MM.1S (cell line): ENCODE measurements around the gene FOXO6.

Source experiments
- DNase-seq: peaks from one replicate; pipeline ENCODE4 v3.0.0-alpha.2; 2015
- H2AFZ ChIP-seq: fragments of 300-600 bp; sonication (generic); 2 replicates; pipeline ENCODE4 v1.6.0; 2016; ENCODE audit warnings: antibody characterized with exemption, low read length
- H3F3A ChIP-seq: fragments of 300-600 bp; sonication (generic); 2 replicates; pipeline ENCODE4 v1.6.1; 2016; ENCODE audit warnings: mild to moderate bottlenecking, antibody characterized with exemption, low read length, moderate library complexity, mixed read lengths; ENCODE audit not compliant: insufficient read depth
- H3K27ac ChIP-seq: fragments of 300-600 bp; sonication (generic); 2 replicates; pipeline ENCODE4 v1.5.1; 2016; ENCODE audit warnings: mild to moderate bottlenecking, low read length
- H3K27me3 ChIP-seq: fragments of 300-600 bp; sonication (generic); replicated peaks from 2 replicates; pipeline ENCODE4 v1.6.0; 2016; ENCODE audit warnings: low read length; ENCODE audit not compliant: insufficient read depth
- H3K36me3 ChIP-seq: fragments of 300-600 bp; sonication (generic); replicated peaks from 2 replicates; pipeline ENCODE4 v1.6.1; 2016; ENCODE audit warnings: mild to moderate bottlenecking, low read length, mixed read lengths; ENCODE audit not compliant: insufficient read depth
- H3K4me1 ChIP-seq: fragments of 300-600 bp; sonication (generic); 2 replicates; pipeline ENCODE4 v1.6.1; 2016; ENCODE audit warnings: low read length, mixed read lengths
- H3K4me2 ChIP-seq: fragments of 300-600 bp; sonication (generic); 2 replicates; pipeline ENCODE4 v1.6.0; 2016; ENCODE audit warnings: low read depth, low read length
- H3K4me3 ChIP-seq: fragments of 300-600 bp; sonication (generic); 2 replicates; pipeline ENCODE4 v1.5.1; 2016; ENCODE audit warnings: low read length, mixed read lengths
- H3K79me2 ChIP-seq: fragments of 300-600 bp; sonication (generic); 2 replicates; pipeline ENCODE4 v1.6.1; 2016; ENCODE audit warnings: mixed run types, low read length, mixed read lengths
- H3K9ac ChIP-seq: fragments of 300-600 bp; sonication (generic); 2 replicates; pipeline ENCODE4 v1.6.1; 2016; ENCODE audit warnings: low read length, mixed read lengths
- H3K9me2 ChIP-seq: fragments of 300-600 bp; sonication (generic); replicated peaks from 2 replicates; pipeline ENCODE4 v1.6.1; 2016; ENCODE audit warnings: mild to moderate bottlenecking, low read length, mixed read lengths; ENCODE audit not compliant: insufficient read depth
- H3K9me3 ChIP-seq: fragments of 300-600 bp; sonication (generic); replicated peaks from 2 replicates; pipeline ENCODE4 v1.6.1; 2016; ENCODE audit warnings: mild to moderate bottlenecking, low read length, mixed read lengths; ENCODE audit not compliant: insufficient read depth
- H4K20me1 ChIP-seq: fragments of 300-600 bp; sonication (generic); 2 replicates; pipeline ENCODE4 v1.6.1; 2016; ENCODE audit warnings: mild to moderate bottlenecking, low read length, moderate library complexity, mixed read lengths; ENCODE audit not compliant: insufficient read depth
- EZH2 ChIP-seq: fragments of 300-600 bp; sonication (generic); optimal IDR thresholded peaks from 2 replicates; pipeline ENCODE3; 2017; ENCODE audit warnings: low read depth, mild to moderate bottlenecking, antibody characterized with exemption, low read length, mixed read lengths
- EZH2phosphoT487 ChIP-seq: fragments of 300-600 bp; sonication (generic); IDR thresholded peaks from 2 replicates; pipeline ENCODE4 v1.6.1; 2018; ENCODE audit warnings: antibody characterized with exemption, low read length
- TF ChIP-seq, protein P1 (sequence below): fragments of 300-600 bp; sonication (generic); IDR thresholded peaks from 2 replicates; pipeline ENCODE4 v1.5.1; 2016; ENCODE audit warnings: antibody characterized with exemption, low read length, mixed read lengths

FOXO6 gene

DNA sequence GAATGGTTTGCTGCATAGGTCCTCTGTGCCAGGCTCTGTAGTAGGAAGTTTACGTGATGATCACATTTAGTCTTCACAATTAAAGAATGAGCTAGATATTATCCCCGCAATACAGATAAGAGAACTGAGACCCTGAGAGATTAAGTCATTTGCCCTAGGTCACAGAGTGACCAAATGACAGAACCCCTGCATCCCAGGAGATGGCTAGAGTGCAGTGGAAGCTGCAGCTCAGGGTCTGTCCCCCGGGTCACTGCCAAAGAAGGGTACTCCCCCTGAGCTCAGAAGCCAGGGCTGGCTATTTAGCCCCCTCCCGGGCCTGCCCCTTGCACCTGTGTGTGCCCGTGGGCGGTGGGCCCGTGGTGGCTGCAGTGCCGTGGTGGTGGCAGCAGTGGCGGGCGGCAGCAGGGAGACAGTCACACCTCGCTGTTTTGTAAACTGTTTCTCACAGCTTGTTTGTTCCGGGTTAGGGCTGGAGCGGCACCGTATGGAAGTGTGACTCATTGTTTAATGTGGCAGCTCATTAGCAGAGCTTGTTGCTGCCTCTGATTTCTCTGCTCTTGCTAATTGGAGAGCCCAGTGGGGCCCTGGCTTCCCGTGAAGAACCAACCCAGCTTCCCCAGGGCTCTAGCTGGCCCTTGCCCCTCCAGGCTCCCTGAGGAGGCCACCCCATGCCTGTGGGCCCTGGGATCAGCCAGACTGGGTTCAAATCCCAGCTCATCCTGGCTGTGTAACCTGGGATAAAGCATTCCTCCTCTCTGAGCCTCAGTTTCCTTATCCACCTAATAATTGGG is 19.3 kb upstream of the FOXO6 start:
- H3K4me2 ChIP-seq = no peak overlapping the region
- no peaks in the 10 kb centered on the region for H4K20me1 ChIP-seq
- no peak for DNase-seq
- no peaks in the 10 kb centered on the region for H3K27me3 ChIP-seq
- no peaks in the 10 kb centered on the region for H3F3A ChIP-seq
- H3K27ac ChIP-seq = no peak overlapping the region
- H3K4me1 ChIP-seq = no peaks in the 10 kb centered on the region
- H3K36me3 ChIP-seq = no peaks in the 10 kb centered on the region
- TF ChIP-seq, protein P1, sequence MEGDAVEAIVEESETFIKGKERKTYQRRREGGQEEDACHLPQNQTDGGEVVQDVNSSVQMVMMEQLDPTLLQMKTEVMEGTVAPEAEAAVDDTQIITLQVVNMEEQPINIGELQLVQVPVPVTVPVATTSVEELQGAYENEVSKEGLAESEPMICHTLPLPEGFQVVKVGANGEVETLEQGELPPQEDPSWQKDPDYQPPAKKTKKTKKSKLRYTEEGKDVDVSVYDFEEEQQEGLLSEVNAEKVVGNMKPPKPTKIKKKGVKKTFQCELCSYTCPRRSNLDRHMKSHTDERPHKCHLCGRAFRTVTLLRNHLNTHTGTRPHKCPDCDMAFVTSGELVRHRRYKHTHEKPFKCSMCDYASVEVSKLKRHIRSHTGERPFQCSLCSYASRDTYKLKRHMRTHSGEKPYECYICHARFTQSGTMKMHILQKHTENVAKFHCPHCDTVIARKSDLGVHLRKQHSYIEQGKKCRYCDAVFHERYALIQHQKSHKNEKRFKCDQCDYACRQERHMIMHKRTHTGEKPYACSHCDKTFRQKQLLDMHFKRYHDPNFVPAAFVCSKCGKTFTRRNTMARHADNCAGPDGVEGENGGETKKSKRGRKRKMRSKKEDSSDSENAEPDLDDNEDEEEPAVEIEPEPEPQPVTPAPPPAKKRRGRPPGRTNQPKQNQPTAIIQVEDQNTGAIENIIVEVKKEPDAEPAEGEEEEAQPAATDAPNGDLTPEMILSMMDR = no peak
- TF ChIP-seq EZH2 (no peak), EZH2phosphoT487 (no peak)
- H2AFZ ChIP-seq = no peak overlapping the region
- no peak overlapping the region for H3K4me3 ChIP-seq
- H3K79me2 ChIP-seq = no peaks in the 10 kb centered on the region
- no peaks in the 10 kb centered on the region for H3K9me2 ChIP-seq
- no peak overlapping the region for H3K9ac ChIP-seq
- H3K9me3 ChIP-seq = no peaks in the 10 kb centered on the region

DNA sequence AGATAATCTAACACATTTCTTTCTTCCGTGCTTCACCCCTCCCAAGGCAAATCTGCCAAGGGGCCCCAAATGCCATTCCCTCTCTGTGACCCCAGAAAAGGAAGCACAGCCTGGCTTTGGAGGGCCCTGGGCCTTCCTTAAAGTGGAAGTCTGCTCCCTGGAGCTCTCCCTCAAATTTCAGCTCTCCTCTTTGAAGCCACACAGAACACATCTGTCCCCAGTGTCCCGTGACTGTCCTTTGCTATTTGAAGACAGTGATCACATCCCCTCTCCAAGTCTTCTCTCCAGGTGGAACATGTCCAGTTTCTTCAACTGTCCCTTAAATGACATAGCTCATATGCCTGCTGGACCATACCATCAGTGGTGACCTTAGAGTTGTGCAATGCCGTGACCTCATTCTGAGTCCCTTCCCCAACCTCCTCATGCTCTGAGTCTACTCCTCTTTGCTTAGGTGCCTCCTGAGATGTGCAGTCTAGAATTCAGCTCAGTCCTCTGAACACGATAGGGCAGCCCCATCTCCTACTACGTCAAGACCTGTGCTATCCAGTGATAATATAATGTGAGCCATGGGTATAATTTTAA is 18.4 kb upstream of the FOXO6 start:
- H3K27me3 ChIP-seq = no peaks in the 10 kb centered on the region
- no peak overlapping the region for H3K27ac ChIP-seq
- H2AFZ ChIP-seq = no peak overlapping the region
- H3K4me1 ChIP-seq = no peaks in the 10 kb centered on the region
- no peaks in the 10 kb centered on the region for H3K9me2 ChIP-seq
- TF ChIP-seq EZH2 (no peak), EZH2phosphoT487 (no peak)
- TF ChIP-seq, protein P1 = no peak
- no peak overlapping the region for H3K4me2 ChIP-seq
- no peaks in the 10 kb centered on the region for H3F3A ChIP-seq
- H3K36me3 ChIP-seq = no peaks in the 10 kb centered on the region
- no peaks in the 10 kb centered on the region for H3K79me2 ChIP-seq
- no peak overlapping the region for H3K4me3 ChIP-seq
- no peak overlapping the region for H3K9ac ChIP-seq
- H3K9me3 ChIP-seq = no peaks in the 10 kb centered on the region
- no peak for DNase-seq
- H4K20me1 ChIP-seq = no peaks in the 10 kb centered on the region

DNA sequence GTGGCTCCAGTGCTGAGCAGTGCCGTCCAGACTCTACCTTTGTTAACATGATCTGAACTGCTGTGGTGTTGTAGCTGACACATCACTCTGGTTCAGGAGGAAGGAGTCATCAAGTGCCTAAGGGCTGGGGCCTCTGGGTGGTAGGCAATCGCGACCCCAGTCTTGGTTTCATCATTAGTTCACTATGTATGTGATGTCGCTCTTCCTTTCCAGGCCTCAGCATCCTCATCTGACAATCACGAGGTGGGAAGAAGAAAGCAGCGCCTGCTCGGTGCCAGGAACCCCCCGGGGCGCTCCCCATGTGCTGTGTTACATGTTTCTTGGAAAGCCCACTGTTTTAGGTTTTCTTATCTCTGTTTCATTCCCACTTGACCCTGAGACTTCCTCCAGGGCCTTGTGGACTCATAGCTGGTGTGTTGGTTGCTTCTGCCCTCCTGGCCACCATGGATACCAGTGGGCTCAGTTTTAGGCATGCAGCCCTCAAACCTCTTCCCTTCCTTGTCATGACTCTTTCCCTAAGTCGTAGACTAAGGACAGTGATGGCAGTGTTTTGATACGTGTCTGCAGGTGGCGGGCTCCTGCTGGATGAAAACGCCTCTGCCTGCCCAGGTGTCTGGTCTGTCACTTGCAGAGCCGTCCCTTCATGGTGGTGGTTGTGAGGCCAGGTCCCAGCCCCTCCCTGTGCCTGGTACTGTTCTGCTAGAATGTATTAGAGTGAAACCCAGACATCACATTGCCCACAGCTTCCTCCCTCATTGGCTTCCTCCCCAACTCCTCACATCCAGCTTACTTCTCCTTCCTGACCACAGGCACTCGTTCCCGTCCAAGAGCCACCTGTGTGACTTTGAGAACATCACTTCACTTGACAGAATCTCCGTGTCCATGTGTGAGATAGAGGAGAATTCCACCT is 17.2 kb upstream of the FOXO6 start:
- H3K79me2 ChIP-seq = no peaks in the 10 kb centered on the region
- TF ChIP-seq EZH2 = no peak
- no peak for TF ChIP-seq EZH2phosphoT487
- TF ChIP-seq, protein P1 = no peak
- no peaks in the 10 kb centered on the region for H3K27me3 ChIP-seq
- H3K27ac ChIP-seq = no peak overlapping the region
- H3K4me3 ChIP-seq = no peak overlapping the region
- H2AFZ ChIP-seq = no peak overlapping the region
- no peaks in the 10 kb centered on the region for H3K4me1 ChIP-seq
- no peaks in the 10 kb centered on the region for H3K9me2 ChIP-seq
- no peak overlapping the region for H3K4me2 ChIP-seq
- H3F3A ChIP-seq = no peaks in the 10 kb centered on the region
- H3K9me3 ChIP-seq = no peaks in the 10 kb centered on the region
- H4K20me1 ChIP-seq = no peaks in the 10 kb centered on the region
- H3K9ac ChIP-seq = no peak overlapping the region
- H3K36me3 ChIP-seq = no peaks in the 10 kb centered on the region
- no peak for DNase-seq
